H1 (cell line): ENCODE data around the gene PSTK. TPM values are rescaled to one million over a fixed set of nuclear protein-coding genes. Genes with fewer than 3 reads are reported as not detected.

Source experiments
- CTCF ChIA-PET: fragments of 300-600 bp; sonication (Branson Sonifier 250); formaldehyde crosslinking; loops from one replicate; lab custom pipeline; 2021; ENCODE audit not compliant: partially characterized antibody; lab: Charles Lee
- POLR2A ChIA-PET: fragments of 300-600 bp; sonication (Branson Sonifier 250); formaldehyde crosslinking; loops from one replicate; lab custom pipeline; 2021; ENCODE audit warnings: inconsistent platforms; ENCODE audit not compliant: partially characterized antibody; lab: Charles Lee
- DNase-seq, 2 experiments: peaks; one replicate each; pipeline versions ENCODE4 v3.0.0 to v3.0.0-alpha.2; 2010 to 2022; ENCODE audit warnings: low spot score in 2 of 2, low read depth in 1 of 2, mixed read lengths in 1 of 2
- FAIRE-seq: peaks from 2 replicates; lab custom pipeline; 2011; peaks lifted over from hg19 to GRCh38; lab: Jason Lieb, UNC
- H2AFZ ChIP-seq: 2 replicates; pipeline ENCODE4 v1.8.1; 2012; ENCODE audit warnings: low read length, inconsistent platforms
- H2AK5ac ChIP-seq: 2 replicates; pipeline ENCODE4 v1.6.1; 2013; ENCODE audit warnings: low read depth, low read length
- H2BK120ac ChIP-seq: replicated peaks from 2 replicates; pipeline ENCODE3; 2013; ENCODE audit warnings: low read depth, low read length, inconsistent platforms
- H2BK12ac ChIP-seq: 2 replicates; pipeline ENCODE4 v1.6.1; 2013; ENCODE audit warnings: low read depth, low read length
- H2BK15ac ChIP-seq: 2 replicates; pipeline ENCODE4 v1.6.1; 2013; ENCODE audit warnings: low read length
- H2BK20ac ChIP-seq: 2 replicates; pipeline ENCODE4 v1.6.1; 2013; ENCODE audit warnings: low read length
- H2BK5ac ChIP-seq: 2 replicates; pipeline ENCODE4 v1.6.1; 2013; ENCODE audit warnings: low read depth, low read length
- H3K14ac ChIP-seq: 2 replicates; pipeline ENCODE4 v1.6.1; 2013; ENCODE audit warnings: inconsistent platforms; ENCODE audit not compliant: insufficient read length
- H3K18ac ChIP-seq: 2 replicates; pipeline ENCODE4 v1.6.1; 2013; ENCODE audit warnings: low read length; ENCODE audit errors: extremely low read depth
- H3K23ac ChIP-seq: 2 replicates; pipeline ENCODE4 v1.6.1; 2013; ENCODE audit warnings: inconsistent platforms; ENCODE audit not compliant: insufficient read length
- H3K23me2 ChIP-seq: 2 replicates; pipeline ENCODE4 v1.6.1; 2013; ENCODE audit warnings: low read depth, low read length
- H3K27ac ChIP-seq: 2 replicates; pipeline ENCODE4 v1.6.1; 2011; ENCODE audit warnings: low read depth, low read length, inconsistent platforms
- H3K27me3 ChIP-seq, 4 experiments: replicated peaks in 1 of 4; 1 replicate in 1 of 4; 2 replicates in 3 of 4; pipeline versions ENCODE4 v1.6.1 to v1.8.1; 2011 to 2013; ENCODE audit warnings: low read length in 3 of 4, mild to moderate bottlenecking in 3 of 4, inconsistent platforms in 2 of 4, mixed read lengths in 2 of 4, moderate library complexity in 1 of 4; ENCODE audit not compliant: control insufficient read depth in 3 of 4, insufficient read depth in 3 of 4; ENCODE audit errors: extremely low read depth in 1 of 4
- H3K36me3 ChIP-seq, 4 experiments: 2 replicates each; pipeline versions ENCODE4 v1.6.1 to v1.8.1; 2011 to 2013; ENCODE audit warnings: mild to moderate bottlenecking in 4 of 4, low read length in 3 of 4, moderate library complexity in 2 of 4, control low read depth in 1 of 4, inconsistent platforms in 1 of 4; ENCODE audit not compliant: insufficient read depth in 4 of 4, control insufficient read depth in 2 of 4
- H3K4ac ChIP-seq: replicated peaks from 2 replicates; pipeline ENCODE3; 2013; ENCODE audit warnings: low read length, low read depth, mixed read lengths, inconsistent platforms; ENCODE audit not compliant: insufficient read length
- H3K4me1 ChIP-seq, 4 experiments: replicated peaks in 1 of 4; 1 replicate in 1 of 4; 2 replicates in 3 of 4; pipeline versions ENCODE4 v1.6.1 to v1.8.1; 2011 to 2013; ENCODE audit warnings: low read length in 3 of 4, inconsistent platforms in 2 of 4, mixed read lengths in 1 of 4; ENCODE audit not compliant: insufficient read depth in 4 of 4, control insufficient read depth in 3 of 4
- H3K4me2 ChIP-seq, 2 experiments: 2 replicates each; pipeline versions ENCODE4 v1.6.1 to v1.8.1; 2011 to 2013; ENCODE audit warnings: low read depth in 2 of 2, low read length in 2 of 2, control low read depth in 1 of 2, inconsistent platforms in 1 of 2, mild to moderate bottlenecking in 1 of 2; ENCODE audit not compliant: insufficient read depth in 1 of 2
- H3K4me3 ChIP-seq, 4 experiments: fragments of 200-600, 300-600 bp in 1 of 4; sonication (generic), shearing (Covaris generic), sonication (Bioruptor Twin) in 1 of 4; 2 replicates each; pipeline versions ENCODE4 v1.5.1 to v1.8.1; 2011 to 2016; ENCODE audit warnings: low read length in 4 of 4, low read depth in 3 of 4, control low read depth in 2 of 4, inconsistent platforms in 2 of 4, mild to moderate bottlenecking in 2 of 4, mixed read lengths in 1 of 4, moderate library complexity in 1 of 4; ENCODE audit not compliant: insufficient read depth in 2 of 4; ENCODE audit errors: extremely low read depth in 1 of 4
- H3K56ac ChIP-seq: replicated peaks from 2 replicates; pipeline ENCODE3; 2013; ENCODE audit warnings: low read depth, mild to moderate bottlenecking, mixed read lengths, low read length, inconsistent platforms; ENCODE audit not compliant: insufficient read length
- H3K79me1 ChIP-seq: 2 replicates; pipeline ENCODE4 v1.6.1; 2013; ENCODE audit warnings: low read depth, low read length, control low read depth
- H3K79me2 ChIP-seq, 2 experiments: 2 replicates each; pipeline versions ENCODE4 v1.6.1 to v1.8.1; 2012 to 2013; ENCODE audit warnings: low read length in 2 of 2, mild to moderate bottlenecking in 2 of 2, inconsistent platforms in 1 of 2; ENCODE audit not compliant: insufficient read depth in 2 of 2, control insufficient read depth in 1 of 2
- H3K9ac ChIP-seq, 4 experiments: replicated peaks in 1 of 4; 1 replicate in 1 of 4; 2 replicates in 3 of 4; pipeline versions ENCODE4 v1.6.1 to v1.8.1; 2011 to 2013; ENCODE audit warnings: low read depth in 3 of 4, low read length in 3 of 4, control low read depth in 2 of 4, mild to moderate bottlenecking in 2 of 4, moderate library complexity in 2 of 4, inconsistent platforms in 1 of 4; ENCODE audit errors: extremely low read depth in 1 of 4
- H3K9me3 ChIP-seq, 2 experiments: 2 replicates each; pipeline versions ENCODE4 v1.6.1 to v1.8.1; 2012 to 2013; ENCODE audit warnings: mild to moderate bottlenecking in 2 of 2, moderate library complexity in 2 of 2, control low read depth in 1 of 2, inconsistent platforms in 1 of 2, low read depth in 1 of 2, low read length in 1 of 2, mixed read lengths in 1 of 2; ENCODE audit not compliant: insufficient read depth in 2 of 2
- H4K20me1 ChIP-seq, 2 experiments: replicated peaks in 1 of 2; 2 replicates each; pipeline versions ENCODE3 to v1.8.1; 2011 to 2013; ENCODE audit warnings: inconsistent platforms in 2 of 2, low read length in 2 of 2, mild to moderate bottlenecking in 1 of 2; ENCODE audit not compliant: insufficient read depth in 2 of 2, control insufficient read depth in 1 of 2
- H4K5ac ChIP-seq: 2 replicates; pipeline ENCODE4 v1.6.1; 2013; ENCODE audit warnings: low read length, low read depth, mixed read lengths, inconsistent platforms; ENCODE audit not compliant: insufficient read length
- H4K8ac ChIP-seq: 2 replicates; pipeline ENCODE4 v1.8.0; 2013; ENCODE audit warnings: mild to moderate bottlenecking, moderate library complexity, low read length, inconsistent platforms; ENCODE audit not compliant: insufficient read depth; ENCODE audit errors: extremely low read depth
- H4K91ac ChIP-seq: replicated peaks from 2 replicates; pipeline ENCODE3; 2013; ENCODE audit warnings: low read length, mixed read lengths, inconsistent platforms; ENCODE audit not compliant: insufficient read length
- ATF3 ChIP-seq: IDR thresholded peaks from 2 replicates; pipeline ENCODE4 v1.6.1; 2011; ENCODE audit warnings: low read depth, mild to moderate bottlenecking, low read length; ENCODE audit not compliant: insufficient read depth
- CEBPB ChIP-seq: IDR thresholded peaks from 2 replicates; pipeline ENCODE4 v1.6.1; 2012; ENCODE audit warnings: low read depth, low read length
- EZH2 ChIP-seq: fragments of 200-600 bp; sonication (generic); IDR thresholded peaks from 2 replicates; pipeline ENCODE4 v1.7.1; 2012; ENCODE audit warnings: low read depth, mild to moderate bottlenecking, moderate library complexity, low read length, inconsistent platforms; ENCODE audit not compliant: severe bottlenecking
- HDAC6 ChIP-seq: IDR thresholded peaks from one replicate; pipeline ENCODE4 v1.7.1; 2012; ENCODE audit warnings: low read depth, mild to moderate bottlenecking, inconsistent platforms, low read length, moderate library complexity
- JUN ChIP-seq: IDR thresholded peaks from 2 replicates; pipeline ENCODE4 v1.6.1; 2011; ENCODE audit warnings: low read depth, mild to moderate bottlenecking, improper control_type of control experiment, low read length
- MAX ChIP-seq: IDR thresholded peaks from 2 replicates; pipeline ENCODE4 v1.6.1; 2012; ENCODE audit warnings: inconsistent platforms
- PHF8 ChIP-seq: fragments of 200-600 bp; sonication (generic); conservative IDR thresholded peaks from 2 replicates; pipeline ENCODE4 v1.7.1; 2012; ENCODE audit warnings: low read depth, mild to moderate bottlenecking, inconsistent platforms, low read length, moderate library complexity
- POLR2AphosphoS5 ChIP-seq: IDR thresholded peaks from 2 replicates; pipeline ENCODE4 v1.6.1; 2011; ENCODE audit warnings: low read depth, low read length
- RXRA ChIP-seq: IDR thresholded peaks from 2 replicates; pipeline ENCODE4 v1.6.1; 2011; ENCODE audit warnings: low read depth, mild to moderate bottlenecking, low read length, moderate library complexity; ENCODE audit not compliant: insufficient read depth
- SIRT6 ChIP-seq: IDR thresholded peaks from one replicate; pipeline ENCODE4 v1.7.1; 2012; ENCODE audit warnings: low read length, inconsistent platforms
- TCF12 ChIP-seq: IDR thresholded peaks from 2 replicates; pipeline ENCODE4 v1.6.1; 2011; ENCODE audit warnings: low read depth, mild to moderate bottlenecking, low read length
- TEAD4 ChIP-seq: IDR thresholded peaks from 2 replicates; pipeline ENCODE4 v1.6.1; 2012; ENCODE audit warnings: low read depth, low read length, inconsistent platforms, mixed read lengths
- USF2 ChIP-seq: IDR thresholded peaks from 2 replicates; pipeline ENCODE4 v1.6.1; 2011; ENCODE audit warnings: low read length, improper control_type of control experiment
- WGBS, 2 experiments: shearing (Covaris generic) in 1 of 2; methylation state at CpG; one replicate each; pipeline versions ENCODE4 v1.1.6 to v1.1.7; 2013 to 2015; ENCODE audit warnings: low lambda C conversion rate in 2 of 2, mixed read lengths in 2 of 2, inconsistent platforms in 1 of 2, low coverage in 1 of 2, missing lambda C conversion rate in 1 of 2; ENCODE audit not compliant: insufficient replicate concordance in 2 of 2, insufficient coverage in 1 of 2, insufficient read length in 1 of 2; ENCODE audit errors: extremely low coverage in 1 of 2, missing lambda C conversion rate in 1 of 2; 5-methylcytosine and 5-hydroxymethylcytosine counted together
- polyA plus RNA-seq, 7 experiments: library from polyadenylated mRNA; depleted of rRNA in 3 of 7; stranded (reverse) in 5 of 7; unstranded in 2 of 7; fragments of >200 nt in 5 of 7; fragments of 200-250 nt in 2 of 7; gene quantifications; 1 replicate in 5 of 7; 2 replicates in 1 of 7; 4 replicates in 1 of 7; pipeline versions ENCODE4 v1.2.1 to v1.2.3, GENCODE V29; 2011 to 2013; ENCODE audit warnings: missing spikeins in 2 of 7, mixed read lengths in 2 of 7
- total RNA-seq: library from RNA; stranded (reverse); fragmentation: NEBNext Ultra II Directional; extraction: Animal tissue kit (Norgen Biotek cat#: 25700); gene quantifications from 2 replicates; pipeline ENCODE4 v1.2.1, GENCODE V29; 2021

The PSTK gene
- total and polyA plus RNA-seq, 2 of the 8 experiments (the other 6 are each of a cell fraction or from before 2014, with no cell fraction given) = 4.4 to 6.6 TPM

- H2BK20ac ChIP-seq = no peak overlapping the region
- POLR2A ChIA-PET = no interaction called here
- no peak overlapping the region for H3K4me2 ChIP-seq
- no peak overlapping the region for H2AFZ ChIP-seq
- H3K79me2 ChIP-seq = peaks cover 0 to 9% of the 10 kb centered on the region in 2 experiments; a peak in 1 of 4 replicates
- peaks cover 4% of the 10 kb centered on the region; the same call in 1 of the 2 replicates for H3K23me2 ChIP-seq
- no peak overlapping the region for H2BK15ac ChIP-seq
- no peaks in the 10 kb centered on the region for H4K20me1 ChIP-seq
- FAIRE-seq (no peak), DNase-seq (no peak)
- H3K18ac ChIP-seq = no peak overlapping the region
- H4K5ac ChIP-seq = no peak overlapping the region
- no peak overlapping the region for H3K14ac ChIP-seq
- no peak overlapping the region for H2BK120ac ChIP-seq
- H4K91ac ChIP-seq = no peak overlapping the region
- H3K9me3 ChIP-seq = peaks cover 7 to 8% of the 10 kb centered on the region in 2 experiments; a peak in 3 of 4 replicates
- H3K27ac ChIP-seq = no peak overlapping the region
- H3K56ac ChIP-seq = no peak overlapping the region
- peaks cover 7 to 15% (median 13%) of the 10 kb centered on the region in 4 experiments for H3K27me3 ChIP-seq
- no peaks in the 10 kb centered on the region for H3K79me1 ChIP-seq
- H3K9ac ChIP-seq = no peak overlapping the region
- H3K4me1 ChIP-seq = peaks cover 0 to 3% (median 0%) of the 10 kb centered on the region in 4 experiments; a peak in 1 of 7 replicates
- H3K23ac ChIP-seq = no peak overlapping the region
- WGBS, 2 experiments = 90% methylated on average over 1 of the region's 1 CpG; no CpG with 5 or more reads in 1 of the 2 experiments
- H2BK5ac ChIP-seq = no peak overlapping the region
- CTCF ChIA-PET = interaction anchor here (0.8 to 1.3 kb wide), 3 partner anchors 9 to 335 kb away, joined by 3 read pairs; no protein-coding TSS in a partner anchor
- no peak overlapping the region for H2AK5ac ChIP-seq
- H4K8ac ChIP-seq = no peak overlapping the region
- no peak overlapping the region for H3K4ac ChIP-seq
- H3K4me3 ChIP-seq = no peak overlapping the region
- H2BK12ac ChIP-seq = no peak overlapping the region
- peaks cover 0 to 4% (median 3%) of the 10 kb centered on the region in 4 experiments; a peak in 4 of 8 replicates for H3K36me3 ChIP-seq
- TF ChIP-seq EZH2 (no peak), SIRT6 (no peak), TEAD4 (no peak), PHF8 (no peak), HDAC6 (no peak), ATF3 (no peak), MAX (no peak), CEBPB (no peak), JUN (no peak), TCF12 (no peak), RXRA (no peak), POLR2AphosphoS5 (no peak), USF2 (no peak)
These were observed 24.3 kb upstream of the PSTK start for GRCh38 chr10:122955892-122956291.
